HepG2 (cell line): Measurements from ENCODE around the gene RPS14. TPM values are rescaled to one million over a fixed set of nuclear protein-coding genes. Genes with fewer than 3 reads are reported as not detected.

Experiments used
- ATAC-seq: fragments of 200-7000 bp; cut with Tn5 transposase; 3 replicates; pipeline ENCODE4 v1.9.1; 2020; ENCODE audit warnings: mild to moderate bottlenecking, moderate library complexity
- BruUV-seq: library from RNA; stranded (reverse); fragments of 400-500 nt; replicated peaks from 2 replicates; lab custom pipeline; 2021; lab: Mats Ljungman, UMichigan
- CTCF ChIA-PET: fragments of 300-600 bp; formaldehyde crosslinking; extraction: SDS; loops from one replicate; lab custom pipeline; 2021; ENCODE audit warnings: low total read pairs, inconsistent platforms, low intra/inter-chr PET ratio; lab: Yijun Ruan, JAX
- POLR2A ChIA-PET: fragments of 350-600 bp; sonication (Branson Sonifier 250); formaldehyde crosslinking; loops from one replicate; lab custom pipeline; 2020; ENCODE audit warnings: antibody characterized with exemption, inconsistent platforms; lab: Yijun Ruan, JAX
- DNase-seq: peaks from one replicate; pipeline ENCODE4 v3.0.0-alpha.2; 2015; ENCODE audit warnings: low spot score
- FAIRE-seq: peaks from 3 replicates; lab custom pipeline; 2011; peaks lifted over from hg19 to GRCh38; lab: Jason Lieb, UNC
- H2AFZ ChIP-seq: one replicate; pipeline ENCODE4 v1.6.1; 2011; ENCODE audit warnings: low read length, inconsistent platforms
- H3K27ac ChIP-seq: fragments of 300-600 bp; 3 replicates; pipeline ENCODE4 v1.8.0; 2011; ENCODE audit warnings: mixed run types, mild to moderate bottlenecking, mixed read lengths, low read length, inconsistent platforms; ENCODE audit not compliant: insufficient read depth; ENCODE audit errors: extremely low read length
- H3K27me3 ChIP-seq, 2 experiments: fragments of 200-600 bp in 1 of 2; 2 replicates in 1 of 2; 3 replicates in 1 of 2; pipeline versions ENCODE4 v1.6.0 to v1.8.0; 2011; ENCODE audit warnings: low read length in 2 of 2, mild to moderate bottlenecking in 2 of 2, moderate library complexity in 2 of 2, inconsistent platforms in 1 of 2; ENCODE audit not compliant: insufficient read depth in 2 of 2, control insufficient read depth in 1 of 2
- H3K36me3 ChIP-seq, 2 experiments: fragments of 200-600 bp in 1 of 2; replicated peaks in 1 of 2; 2 replicates in 1 of 2; 3 replicates in 1 of 2; pipeline versions ENCODE4 v1.5.1 to v1.8.0; 2011; ENCODE audit warnings: low read length in 2 of 2, inconsistent platforms in 1 of 2; ENCODE audit not compliant: insufficient read depth in 2 of 2, control insufficient read depth in 1 of 2
- H3K4me1 ChIP-seq: 2 replicates; pipeline ENCODE4 v1.5.1; 2012; ENCODE audit warnings: low read length, inconsistent platforms; ENCODE audit not compliant: insufficient read depth
- H3K4me2 ChIP-seq: 2 replicates; pipeline ENCODE4 v1.6.0; 2011; ENCODE audit warnings: low read depth, low read length, inconsistent platforms
- H3K4me3 ChIP-seq, 3 experiments: fragments of 200-600 bp in 1 of 3; sonication (generic), shearing (Covaris generic) in 1 of 3; replicated peaks in 1 of 3; 2 replicates each; pipeline ENCODE4 v1.5.1; 2011 to 2016; ENCODE audit warnings: low read length in 3 of 3, inconsistent platforms in 2 of 3, low read depth in 2 of 3, mild to moderate bottlenecking in 2 of 3, control low read depth in 1 of 3, mixed read lengths in 1 of 3; ENCODE audit not compliant: insufficient read depth in 1 of 3
- H3K79me2 ChIP-seq: one replicate; pipeline ENCODE4 v1.6.1; 2011; ENCODE audit warnings: low read length, inconsistent platforms; ENCODE audit not compliant: insufficient read depth
- H3K9ac ChIP-seq: 2 replicates; pipeline ENCODE4 v1.6.0; 2011; ENCODE audit warnings: mild to moderate bottlenecking, low read depth, low read length, inconsistent platforms; ENCODE audit not compliant: insufficient read depth
- H3K9me3 ChIP-seq: 2 replicates; pipeline ENCODE4 v1.5.1; 2012; ENCODE audit warnings: mild to moderate bottlenecking, low read length
- H4K20me1 ChIP-seq: 2 replicates; pipeline ENCODE4 v1.6.0; 2011; ENCODE audit warnings: inconsistent platforms, mild to moderate bottlenecking, low read length, moderate library complexity; ENCODE audit not compliant: insufficient read depth
- AGO2 ChIP-seq: fragments of 200-400 bp; formaldehyde crosslinking; optimal IDR thresholded peaks from 2 replicates; pipeline ENCODE3; 2017; ENCODE audit warnings: mild to moderate bottlenecking, low read depth, low read length, moderate library complexity
- IKZF1 ChIP-seq: fragments of 450-650 bp; IDR thresholded peaks from 2 replicates; pipeline ENCODE4 v1.7.1; 2016
- KDM6A ChIP-seq: IDR thresholded peaks from 2 replicates; pipeline ENCODE4 v1.6.1; 2016; ENCODE audit warnings: low read depth
- KLF11 ChIP-seq: IDR thresholded peaks from 2 replicates; pipeline ENCODE4 v1.6.1; 2016; ENCODE audit warnings: missing compliant biosample characterization
- RARG ChIP-seq: sonication (generic); formaldehyde crosslinking; IDR thresholded peaks from 2 replicates; pipeline ENCODE4 v1.4.0; 2020; ENCODE audit warnings: low read depth, mild to moderate bottlenecking, missing genetic modification reagents
- STAT6 ChIP-seq: sonication (generic); formaldehyde crosslinking; IDR thresholded peaks from 2 replicates; pipeline ENCODE4 v1.4.0; 2020; ENCODE audit warnings: missing genetic modification reagents, mild to moderate bottlenecking, borderline replicate concordance
- ZBTB3 ChIP-seq: sonication (generic); formaldehyde crosslinking; IDR thresholded peaks from 2 replicates; pipeline ENCODE4 v1.4.0; 2020; ENCODE audit warnings: low read depth, mild to moderate bottlenecking, moderate library complexity, missing genetic modification reagents, borderline replicate concordance
- ZFP41 ChIP-seq: sonication (generic); formaldehyde crosslinking; IDR thresholded peaks from 2 replicates; pipeline ENCODE4 v1.4.0; 2020; ENCODE audit warnings: mild to moderate bottlenecking, missing genetic modification reagents, borderline replicate concordance
- ZNF747 ChIP-seq: sonication (generic); formaldehyde crosslinking; IDR thresholded peaks from 2 replicates; pipeline ENCODE4 v1.8.1; 2023; ENCODE audit warnings: missing genetic modification reagents, mild to moderate bottlenecking, borderline replicate concordance
- ZNF777 ChIP-seq: sonication (generic); formaldehyde crosslinking; IDR thresholded peaks from 2 replicates; pipeline ENCODE4 v1.4.0; 2020; ENCODE audit warnings: missing genetic modification reagents
- WGBS: methylation state at CpG from one replicate; pipeline ENCODE4 v1.1.6; 2017; ENCODE audit warnings: low lambda C conversion rate; 5-methylcytosine and 5-hydroxymethylcytosine counted together
- in situ Hi-C: cut with HindIII; loops from 2 replicates; pipeline ENCODE4 v1.10.0; 2017; ENCODE audit warnings: low pct_unique_long_range_greater_than_20kb; ENCODE audit not compliant: extremely low pct_ligation_motif_present
- intact Hi-C: fragments of 100-400 bp; cut with micrococcal nuclease; formaldehyde crosslinking; loops from one replicate; pipeline ENCODE4 v1.10.0; 2022; ENCODE audit not compliant: unreplicated experiment
- polyA plus RNA-seq, 8 experiments: library from polyadenylated mRNA; depleted of rRNA in 3 of 8; stranded (reverse) in 7 of 8; unstranded in 1 of 8; fragments of >200 nt; fragmentation: Illumina TruSeq in 4 of 8; extraction: Trizol in 4 of 8; gene quantifications; 2 replicates each; pipeline versions ENCODE4 v1.2.1 to v1.2.3, GENCODE V29; 2011 to 2016; ENCODE audit warnings: low read depth in 4 of 8, missing spikeins in 1 of 8, mixed read lengths in 1 of 8; ENCODE audit not compliant: insufficient read depth in 1 of 8
- total RNA-seq, 5 experiments: library from RNA; depleted of rRNA; stranded (reverse); fragments of >200 nt; fragmentation: Illumina TruSeq; extraction: Trizol; gene quantifications; 2 replicates each; pipeline ENCODE4 v1.2.3, GENCODE V29; 2016; ENCODE audit warnings: low read depth in 1 of 5
- TF ChIP-seq, protein P1 (sequence below): sonication (generic); formaldehyde crosslinking; IDR thresholded peaks from 2 replicates; pipeline ENCODE4 v1.4.0; 2020; ENCODE audit warnings: missing genetic modification reagents
- TF ChIP-seq, protein P2 (sequence below): sonication (generic); formaldehyde crosslinking; IDR thresholded peaks from 2 replicates; pipeline ENCODE4 v1.5.1; 2020; ENCODE audit warnings: mild to moderate bottlenecking, missing genetic modification reagents, moderate library complexity

RPS14 gene
- total and polyA plus RNA-seq, 2 of the 13 experiments (the other 11 are each of a cell fraction or from before 2014, with no cell fraction given): 2,116 to 3,295 TPM

DNA sequence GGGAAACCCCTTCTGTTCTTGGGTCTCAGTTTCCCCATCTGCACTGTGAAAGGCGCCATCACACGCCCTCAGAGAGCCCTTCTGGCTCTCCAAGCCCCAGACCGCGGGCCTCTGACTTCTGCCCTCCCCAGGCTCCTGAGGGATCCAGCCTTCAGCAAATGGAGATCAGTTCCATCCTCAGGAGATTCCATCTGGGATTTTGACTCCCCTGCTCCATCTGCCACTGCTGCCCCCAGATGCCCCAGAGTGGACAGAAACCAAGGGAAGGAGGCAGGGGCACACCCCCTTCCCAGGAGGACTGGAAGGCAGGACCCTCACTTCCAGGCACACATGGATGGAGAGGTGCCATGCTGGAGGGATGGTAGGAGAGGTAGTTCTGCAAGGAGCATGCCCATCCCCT, 18.7 kb upstream of the RPS14 start:
- TF ChIP-seq IKZF1 (no peak), KDM6A (CRISPR knock-in tag) (no peak), ZNF777 (CRISPR knock-in tag) (no peak), RARG (CRISPR knock-in tag) (no peak), KLF11 (CRISPR knock-in tag) (no peak), ZNF747 (no peak), STAT6 (CRISPR knock-in tag) (no peak), AGO2 (no peak), ZBTB3 (CRISPR knock-in tag) (no peak), ZFP41 (CRISPR knock-in tag) (no peak)
- TF ChIP-seq, protein P1, sequence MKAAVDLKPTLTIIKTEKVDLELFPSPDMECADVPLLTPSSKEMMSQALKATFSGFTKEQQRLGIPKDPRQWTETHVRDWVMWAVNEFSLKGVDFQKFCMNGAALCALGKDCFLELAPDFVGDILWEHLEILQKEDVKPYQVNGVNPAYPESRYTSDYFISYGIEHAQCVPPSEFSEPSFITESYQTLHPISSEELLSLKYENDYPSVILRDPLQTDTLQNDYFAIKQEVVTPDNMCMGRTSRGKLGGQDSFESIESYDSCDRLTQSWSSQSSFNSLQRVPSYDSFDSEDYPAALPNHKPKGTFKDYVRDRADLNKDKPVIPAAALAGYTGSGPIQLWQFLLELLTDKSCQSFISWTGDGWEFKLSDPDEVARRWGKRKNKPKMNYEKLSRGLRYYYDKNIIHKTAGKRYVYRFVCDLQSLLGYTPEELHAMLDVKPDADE (CRISPR knock-in tag): no peak
- TF ChIP-seq, protein P2, sequence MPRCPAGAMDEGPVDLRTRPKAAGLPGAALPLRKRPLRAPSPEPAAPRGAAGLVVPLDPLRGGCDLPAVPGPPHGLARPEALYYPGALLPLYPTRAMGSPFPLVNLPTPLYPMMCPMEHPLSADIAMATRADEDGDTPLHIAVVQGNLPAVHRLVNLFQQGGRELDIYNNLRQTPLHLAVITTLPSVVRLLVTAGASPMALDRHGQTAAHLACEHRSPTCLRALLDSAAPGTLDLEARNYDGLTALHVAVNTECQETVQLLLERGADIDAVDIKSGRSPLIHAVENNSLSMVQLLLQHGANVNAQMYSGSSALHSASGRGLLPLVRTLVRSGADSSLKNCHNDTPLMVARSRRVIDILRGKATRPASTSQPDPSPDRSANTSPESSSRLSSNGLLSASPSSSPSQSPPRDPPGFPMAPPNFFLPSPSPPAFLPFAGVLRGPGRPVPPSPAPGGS (CRISPR knock-in tag): no peak
- FAIRE-seq: no peak
- Histone ChIP-seq H3K4me1 (peaks cover 40% of the 10 kb centered on the region), H3K27ac (no peak overlapping the region), H3K36me3 (no peaks in the 10 kb centered on the region), H4K20me1 (no peaks in the 10 kb centered on the region), H3K4me2 (no peak overlapping the region), H3K79me2 (no peaks in the 10 kb centered on the region), H3K4me3 (no peak overlapping the region), H3K9me3 (no peaks in the 10 kb centered on the region), H3K27me3 (no peaks in the 10 kb centered on the region; a peak in 2 of 5 replicates), H2AFZ (no peak overlapping the region), H3K9ac (no peak overlapping the region)
- in situ Hi-C loops (loop anchor here (25.0 kb wide), 1 partner anchor 194 kb away; the partner anchor contains the start of gene MYOZ3), intact Hi-C loops (loop anchor here (10.0 kb wide), 1 partner anchor 167 kb away; no protein-coding TSS in a partner anchor)
- no peak for DNase-seq
- ATAC-seq: no peak
- CTCF ChIA-PET: no interaction called here
- POLR2A ChIA-PET: no interaction called here
- 63% methylated on average over 4 of the region's 4 CpGs for WGBS
- no TSS peak for BruUV-seq
